GM12801 (cell line): ENCODE data around the gene SPSB3.

ENCODE experiments used
- TF ChIP-seq, protein P1 (sequence below): IDR thresholded peaks from one replicate; pipeline ENCODE4 v1.5.1; 2011; ENCODE audit warnings: control low read depth; ENCODE audit not compliant: insufficient read length; ENCODE audit errors: extremely low read depth

The SPSB3 gene

DNA sequence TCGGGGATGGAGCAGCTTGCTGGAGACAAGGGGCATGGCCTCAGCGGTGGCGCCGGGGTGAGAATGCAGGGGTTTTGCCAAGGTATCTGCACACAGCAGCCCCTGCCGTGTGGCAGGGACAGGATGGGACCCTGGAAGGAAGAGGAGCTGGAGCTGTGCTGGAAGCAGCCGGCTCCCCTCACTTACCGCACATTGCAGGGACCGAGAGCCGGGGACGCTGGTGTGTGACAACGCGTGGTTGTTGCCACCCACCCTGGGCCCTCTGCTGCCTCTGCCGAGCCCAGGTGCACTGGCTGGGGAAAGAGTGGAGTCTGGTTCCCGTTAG lies 3.4 kb upstream of the SPSB3 start:
- TF ChIP-seq, protein P1, sequence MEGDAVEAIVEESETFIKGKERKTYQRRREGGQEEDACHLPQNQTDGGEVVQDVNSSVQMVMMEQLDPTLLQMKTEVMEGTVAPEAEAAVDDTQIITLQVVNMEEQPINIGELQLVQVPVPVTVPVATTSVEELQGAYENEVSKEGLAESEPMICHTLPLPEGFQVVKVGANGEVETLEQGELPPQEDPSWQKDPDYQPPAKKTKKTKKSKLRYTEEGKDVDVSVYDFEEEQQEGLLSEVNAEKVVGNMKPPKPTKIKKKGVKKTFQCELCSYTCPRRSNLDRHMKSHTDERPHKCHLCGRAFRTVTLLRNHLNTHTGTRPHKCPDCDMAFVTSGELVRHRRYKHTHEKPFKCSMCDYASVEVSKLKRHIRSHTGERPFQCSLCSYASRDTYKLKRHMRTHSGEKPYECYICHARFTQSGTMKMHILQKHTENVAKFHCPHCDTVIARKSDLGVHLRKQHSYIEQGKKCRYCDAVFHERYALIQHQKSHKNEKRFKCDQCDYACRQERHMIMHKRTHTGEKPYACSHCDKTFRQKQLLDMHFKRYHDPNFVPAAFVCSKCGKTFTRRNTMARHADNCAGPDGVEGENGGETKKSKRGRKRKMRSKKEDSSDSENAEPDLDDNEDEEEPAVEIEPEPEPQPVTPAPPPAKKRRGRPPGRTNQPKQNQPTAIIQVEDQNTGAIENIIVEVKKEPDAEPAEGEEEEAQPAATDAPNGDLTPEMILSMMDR, result no peak

DNA sequence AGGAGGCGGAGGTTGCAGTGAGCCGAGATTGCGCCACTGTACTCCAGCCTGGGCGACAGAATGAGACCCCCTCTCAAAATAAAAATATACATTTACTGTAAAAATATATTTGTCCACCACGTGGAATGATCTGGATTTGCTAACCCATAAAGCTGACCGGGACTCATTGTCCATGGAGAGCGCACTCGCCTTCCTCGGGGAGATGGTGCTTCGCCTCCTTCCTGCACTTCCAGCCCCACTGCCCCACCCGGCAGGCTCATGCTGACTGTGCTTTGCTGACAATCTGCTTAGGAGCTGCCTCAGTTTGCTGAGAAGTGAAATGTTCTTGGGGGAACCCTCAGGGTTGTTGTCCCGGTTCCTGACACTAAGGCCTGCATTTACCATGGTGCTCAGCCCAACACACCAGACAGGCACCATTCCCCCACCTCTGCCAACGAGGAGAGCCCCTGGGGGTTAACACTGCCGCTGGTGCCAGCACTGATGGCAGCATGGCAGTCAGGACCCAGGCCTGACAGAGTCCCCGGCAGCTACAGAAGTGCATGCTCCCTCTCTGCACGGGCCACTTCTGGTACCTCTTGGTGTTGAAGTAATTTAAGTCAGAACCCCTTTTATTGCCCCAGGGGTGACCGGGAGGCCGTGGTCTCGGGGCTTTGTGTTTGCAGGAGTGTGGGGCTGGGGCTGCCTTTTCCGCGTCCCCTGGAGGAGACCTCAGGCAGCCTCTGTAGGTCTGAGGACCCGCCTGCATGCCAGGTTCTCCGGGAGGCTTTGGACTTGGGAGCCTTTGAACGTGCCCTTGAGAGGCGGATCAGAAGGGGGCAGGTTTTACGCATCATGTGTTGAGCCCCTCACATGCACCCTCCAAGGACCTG lies 2.8 kb upstream of the SPSB3 start:
- TF ChIP-seq, protein P1, result no peak

GRCh38 chr16:1781758-1782407 lies 488 bp downstream of the SPSB3 start:
- TF ChIP-seq, protein P1, result no peak

GRCh38 chr16:1781254-1781653 lies 1.1 kb downstream of the SPSB3 start:
- TF ChIP-seq, protein P1, result no peak

DNA sequence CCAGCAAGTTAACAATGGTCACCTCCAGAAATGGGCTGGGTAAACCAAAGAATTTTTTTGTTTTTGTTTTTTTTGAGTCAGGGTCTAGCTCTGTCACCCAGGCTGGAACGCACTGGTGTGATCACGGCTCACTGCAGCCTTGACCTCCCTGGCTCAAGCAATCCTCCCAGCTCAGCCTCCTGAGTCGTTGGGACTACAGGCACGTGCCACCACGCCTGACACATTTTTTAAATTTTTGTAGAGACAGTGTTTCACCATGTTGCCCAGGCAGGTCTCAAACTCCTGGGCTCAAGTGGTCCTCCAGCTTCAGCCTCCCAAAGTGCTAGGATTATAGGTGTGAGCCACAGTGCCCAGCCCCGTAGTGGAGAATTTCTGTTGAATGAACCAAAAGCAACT lies 1.7 kb downstream of the SPSB3 start:
- TF ChIP-seq, protein P1, result no peak

- TF ChIP-seq, protein P1, result no peak
Measured at GRCh38 chr16:1779741-1780676, 2.4 kb downstream of the SPSB3 start.

GRCh38 chr16:1779234-1779701 lies 3.1 kb downstream of the SPSB3 start:
- TF ChIP-seq, protein P1, result no peak
